ENCODE results near the gene TMEM190.

GRCh38 chr19:55391702-55392615 lies 15.3 kb downstream of the TMEM190 start:
- TF ChIP-seq CTCF (IDR thresholded peaks at IDR 0.05), result no peak
- no peak for TF ChIP-seq POLR2A (IDR thresholded peaks at IDR 0.05)
